Endothelial cell of umbilical vein (primary cell): Measurements from ENCODE around the gene BABAM2.
A peak's percentile ranks its signal among the peaks of the same experiment; 100 is the strongest.

Experiments used
- EZH2 ChIP-seq: IDR thresholded peaks from 2 replicates; pipeline ENCODE4 v1.6.1; 2012; ENCODE audit warnings: borderline replicate concordance, low read depth, mild to moderate bottlenecking, moderate library complexity, low read length, inconsistent platforms; ENCODE audit not compliant: severe bottlenecking
- FOS ChIP-seq: IDR thresholded peaks from 2 replicates; pipeline ENCODE4 v1.6.1; 2011; ENCODE audit warnings: mild to moderate bottlenecking, low read length, moderate library complexity, borderline replicate concordance; ENCODE audit not compliant: insufficient read depth
- GATA2 ChIP-seq: IDR thresholded peaks from 2 replicates; pipeline ENCODE4 v1.7.0; 2011; ENCODE audit warnings: low read depth, mild to moderate bottlenecking, moderate library complexity, mixed read lengths, low read length; ENCODE audit not compliant: insufficient read length, insufficient read depth
- JUN ChIP-seq: IDR thresholded peaks from 2 replicates; pipeline ENCODE4 v1.6.1; 2011; ENCODE audit warnings: borderline replicate concordance, low read depth; ENCODE audit not compliant: insufficient read length, insufficient read depth
- POLR2A ChIP-seq: IDR thresholded peaks from 2 replicates; pipeline ENCODE4 v1.6.1; 2012; ENCODE audit warnings: low read depth, mild to moderate bottlenecking, control low read depth, low read length
- POLR2AphosphoS5 ChIP-seq: IDR thresholded peaks from 2 replicates; pipeline ENCODE4 v1.6.1; 2012; ENCODE audit warnings: low read depth, mild to moderate bottlenecking, control low read depth, low read length, moderate library complexity; ENCODE audit not compliant: insufficient read depth
- TF ChIP-seq, protein P1 (sequence below): IDR thresholded peaks from 2 replicates; pipeline ENCODE4 v1.6.1; 2011; ENCODE audit not compliant: insufficient read depth, insufficient read length
- TF ChIP-seq, protein P2 (sequence below), 2 donors: IDR thresholded peaks; 1 replicate in 1 of 2; 2 replicates in 1 of 2; pipeline ENCODE4 v1.5.1; 2011; ENCODE audit warnings: low read length in 2 of 2, mild to moderate bottlenecking in 2 of 2, moderate library complexity in 2 of 2, control low read depth in 1 of 2, inconsistent platforms in 1 of 2, low read depth in 1 of 2; ENCODE audit not compliant: insufficient read depth in 1 of 2; ENCODE audit errors: extremely low read depth in 1 of 2

DNA sequence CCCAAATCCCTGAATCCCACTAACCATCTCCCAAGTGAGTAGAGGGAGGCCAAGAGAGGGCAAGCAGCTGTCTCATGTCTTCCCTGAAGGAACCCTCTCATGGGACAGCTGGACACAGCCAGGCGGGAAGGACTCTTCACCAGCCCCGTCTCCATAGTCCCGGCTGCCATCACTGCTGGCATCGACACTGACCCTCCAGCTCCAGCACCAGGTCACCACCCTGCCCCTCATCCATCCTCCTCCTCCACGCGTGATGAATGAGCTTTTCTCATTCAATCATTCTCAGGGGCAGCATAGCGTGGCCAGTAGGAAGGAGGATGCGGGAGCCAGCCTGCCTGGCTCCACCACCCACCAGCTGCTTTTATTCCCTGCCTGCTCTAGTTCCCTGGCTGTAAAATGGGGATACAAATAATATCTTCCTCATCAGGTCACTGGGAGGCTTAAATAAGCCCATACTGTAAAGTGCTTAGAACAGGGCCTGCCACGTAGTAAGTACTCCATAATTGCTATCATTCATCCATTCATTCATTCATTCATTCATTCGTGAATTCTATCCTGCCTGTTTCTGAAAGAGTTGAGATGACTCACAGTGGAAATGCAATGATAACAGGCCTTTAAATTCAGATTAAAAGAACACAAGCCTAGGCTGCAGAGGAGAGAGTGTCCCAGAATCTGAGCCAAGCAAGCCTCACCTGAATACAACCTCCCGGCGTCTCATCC is 471.6 kb downstream of the BABAM2 start:
- TF ChIP-seq, protein P1, sequence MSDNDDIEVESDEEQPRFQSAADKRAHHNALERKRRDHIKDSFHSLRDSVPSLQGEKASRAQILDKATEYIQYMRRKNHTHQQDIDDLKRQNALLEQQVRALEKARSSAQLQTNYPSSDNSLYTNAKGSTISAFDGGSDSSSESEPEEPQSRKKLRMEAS, result no peak
- TF ChIP-seq, protein P2, sequence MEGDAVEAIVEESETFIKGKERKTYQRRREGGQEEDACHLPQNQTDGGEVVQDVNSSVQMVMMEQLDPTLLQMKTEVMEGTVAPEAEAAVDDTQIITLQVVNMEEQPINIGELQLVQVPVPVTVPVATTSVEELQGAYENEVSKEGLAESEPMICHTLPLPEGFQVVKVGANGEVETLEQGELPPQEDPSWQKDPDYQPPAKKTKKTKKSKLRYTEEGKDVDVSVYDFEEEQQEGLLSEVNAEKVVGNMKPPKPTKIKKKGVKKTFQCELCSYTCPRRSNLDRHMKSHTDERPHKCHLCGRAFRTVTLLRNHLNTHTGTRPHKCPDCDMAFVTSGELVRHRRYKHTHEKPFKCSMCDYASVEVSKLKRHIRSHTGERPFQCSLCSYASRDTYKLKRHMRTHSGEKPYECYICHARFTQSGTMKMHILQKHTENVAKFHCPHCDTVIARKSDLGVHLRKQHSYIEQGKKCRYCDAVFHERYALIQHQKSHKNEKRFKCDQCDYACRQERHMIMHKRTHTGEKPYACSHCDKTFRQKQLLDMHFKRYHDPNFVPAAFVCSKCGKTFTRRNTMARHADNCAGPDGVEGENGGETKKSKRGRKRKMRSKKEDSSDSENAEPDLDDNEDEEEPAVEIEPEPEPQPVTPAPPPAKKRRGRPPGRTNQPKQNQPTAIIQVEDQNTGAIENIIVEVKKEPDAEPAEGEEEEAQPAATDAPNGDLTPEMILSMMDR (IDR thresholded peaks at IDR 0.05; ENCODE audit: extremely low read depth in 1 of 2, insufficient read depth in 1 of 2, low read depth in 1 of 2, low read length in 2 of 2), result no peak
- TF ChIP-seq GATA2 (no peak), POLR2A (no peak), EZH2 (no peak), POLR2AphosphoS5 (no peak), JUN (no peak), FOS (peak; percentile 32)
